ENCODE results near the gene ABCB11. TPM values are rescaled to one million over a fixed set of nuclear protein-coding genes. Genes with fewer than 3 reads are reported as not detected.

ABCB11 gene
- total and polyA plus RNA-seq, 2 donors (not counting 3 experiments of a cell fraction or from before 2014, with no cell fraction given), result 0.22 to 0.44 TPM

DNA sequence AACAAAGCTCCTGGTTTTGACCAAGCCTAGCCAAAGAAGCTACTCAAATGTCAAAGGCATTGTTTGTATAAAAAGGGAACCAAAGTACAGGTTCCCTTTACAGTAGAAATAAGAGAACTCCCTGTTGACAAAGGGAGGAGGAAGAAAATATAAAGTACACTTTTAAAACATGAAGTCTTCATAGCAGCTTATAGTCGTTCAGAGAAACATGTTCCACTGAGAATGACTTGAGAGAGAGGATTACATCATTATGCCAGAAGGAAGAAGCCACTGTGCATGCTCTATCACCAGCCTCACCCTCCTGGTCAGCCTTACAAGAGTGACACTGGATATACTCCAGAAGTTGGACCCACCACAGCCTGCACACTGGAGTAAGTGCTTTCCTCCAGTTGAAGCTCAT, 35.8 kb upstream of the ABCB11 start:
- no peak overlapping the region for H3K9ac ChIP-seq (replicated peaks; ENCODE audit: extremely low read depth, insufficient read depth, low read length)
- H3K4me3 ChIP-seq (replicated peaks in 1 of 3; ENCODE audit: insufficient read depth in 1 of 3, low read depth in 1 of 3, low read length in 3 of 3), result no peak overlapping the region
- no peak overlapping the region for H2AFZ ChIP-seq (ENCODE audit: low read depth, low read length)
- TF ChIP-seq GATA2 (IDR thresholded peaks at IDR 0.05; ENCODE audit: insufficient read depth, insufficient read length, low read depth, low read length), result no peak
- TF ChIP-seq, protein P1, sequence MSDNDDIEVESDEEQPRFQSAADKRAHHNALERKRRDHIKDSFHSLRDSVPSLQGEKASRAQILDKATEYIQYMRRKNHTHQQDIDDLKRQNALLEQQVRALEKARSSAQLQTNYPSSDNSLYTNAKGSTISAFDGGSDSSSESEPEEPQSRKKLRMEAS (IDR thresholded peaks at IDR 0.05; ENCODE audit: insufficient read depth, insufficient read length), result no peak
- FAIRE-seq, result no peak
- H3K79me2 ChIP-seq (ENCODE audit: control insufficient read depth, insufficient read depth, low read length), result no peaks in the 10 kb centered on the region
- no peaks in the 10 kb centered on the region for H4K20me1 ChIP-seq (replicated peaks; ENCODE audit: control insufficient read depth, extremely low read depth, insufficient read depth, low read length)
- H3K4me1 ChIP-seq (ENCODE audit: control insufficient read depth, extremely low read depth, insufficient read depth, low read length), result peaks cover 5% of the 10 kb centered on the region
- CTCF ChIA-PET, result interaction anchor here (0.9 kb wide), 1 partner anchor 43 kb away, joined by 5 read pairs; no protein-coding TSS in a partner anchor
- intact Hi-C loops (cut with micrococcal nuclease) (no loop called here), dilution Hi-C loops (cut with MboI; ENCODE audit: extremely low pct_ligation_motif_present, low sequenced_read_pairs) (no loop called here)
- no peaks in the 10 kb centered on the region for H3K9me1 ChIP-seq (replicated peaks; ENCODE audit: control insufficient read depth, extremely low read depth, insufficient read depth, low read length)
- no peak overlapping the region for H3K4me2 ChIP-seq (ENCODE audit: insufficient read depth, low read length)
- H3K9me3 ChIP-seq (replicated peaks; ENCODE audit: control insufficient read depth, insufficient read depth, low read length), result no peaks in the 10 kb centered on the region
- H3K27me3 ChIP-seq (ENCODE audit: control insufficient read depth in 2 of 2, insufficient read depth in 2 of 2, low read length in 2 of 2), result no peaks in the 10 kb centered on the region
- no peak for DNase-seq (ENCODE audit: low read depth, low spot score)
- no peak overlapping the region for H3K27ac ChIP-seq (ENCODE audit: insufficient read depth, low read depth, low read length)
- no TSS peak for BruUV-seq (replicated peaks)
- POLR2A ChIA-PET, result no interaction called here
- H3K36me3 ChIP-seq (ENCODE audit: control insufficient read depth in 2 of 2, extremely low read depth in 1 of 2, insufficient read depth in 2 of 2, low read length in 2 of 2), result no peaks in the 10 kb centered on the region

DNA sequence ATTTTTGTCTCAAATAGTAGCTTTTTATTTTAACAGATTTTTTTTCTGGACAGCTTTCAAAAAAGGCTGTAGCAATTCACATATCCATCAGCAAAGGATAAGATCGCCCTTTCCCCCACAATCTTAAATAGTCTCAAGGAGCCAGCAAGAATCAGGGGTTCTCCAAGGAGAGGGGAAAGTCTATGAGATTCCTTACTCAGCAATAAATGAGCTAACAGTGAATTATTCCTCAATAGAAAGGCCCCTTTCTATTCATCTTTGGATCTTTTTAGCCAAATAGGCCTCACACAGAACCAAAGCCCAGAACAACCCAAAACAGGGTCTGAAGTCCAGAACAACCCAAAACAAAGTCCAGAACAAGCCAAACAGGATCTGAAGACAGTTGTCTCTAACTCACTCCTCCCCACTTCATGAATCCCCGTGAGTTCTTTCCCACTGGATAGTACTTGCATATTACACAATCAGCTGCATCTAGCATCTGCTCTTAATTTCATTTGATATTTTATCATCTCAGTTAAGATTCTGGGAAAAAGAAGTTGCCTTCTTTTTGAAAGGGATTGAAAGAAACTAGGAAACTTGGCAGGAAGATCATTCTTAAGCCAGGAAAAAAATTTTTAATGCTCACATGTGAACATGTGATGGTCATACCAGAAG, 34.9 kb upstream of the ABCB11 start:
- Histone ChIP-seq H2AFZ (ENCODE audit: low read depth, low read length) (no peak overlapping the region), H3K4me3 (replicated peaks in 1 of 3; ENCODE audit: insufficient read depth in 1 of 3, low read depth in 1 of 3, low read length in 3 of 3) (no peak overlapping the region), H3K9me1 (replicated peaks; ENCODE audit: control insufficient read depth, extremely low read depth, insufficient read depth, low read length) (no peaks in the 10 kb centered on the region), H3K79me2 (ENCODE audit: control insufficient read depth, insufficient read depth, low read length) (no peaks in the 10 kb centered on the region), H3K9me3 (replicated peaks; ENCODE audit: control insufficient read depth, insufficient read depth, low read length) (no peaks in the 10 kb centered on the region), H4K20me1 (replicated peaks; ENCODE audit: control insufficient read depth, extremely low read depth, insufficient read depth, low read length) (no peaks in the 10 kb centered on the region), H3K4me2 (ENCODE audit: insufficient read depth, low read length) (no peak overlapping the region), H3K9ac (replicated peaks; ENCODE audit: extremely low read depth, insufficient read depth, low read length) (no peak overlapping the region), H3K4me1 (ENCODE audit: control insufficient read depth, extremely low read depth, insufficient read depth, low read length) (peaks cover 5% of the 10 kb centered on the region), H3K27ac (ENCODE audit: insufficient read depth, low read depth, low read length) (no peak overlapping the region), H3K27me3 (ENCODE audit: control insufficient read depth in 2 of 2, insufficient read depth in 2 of 2, low read length in 2 of 2) (no peaks in the 10 kb centered on the region), H3K36me3 (ENCODE audit: control insufficient read depth in 2 of 2, extremely low read depth in 1 of 2, insufficient read depth in 2 of 2, low read length in 2 of 2) (no peaks in the 10 kb centered on the region)
- BruUV-seq (replicated peaks), result no TSS peak
- dilution Hi-C loops (cut with MboI; ENCODE audit: extremely low pct_ligation_motif_present, low sequenced_read_pairs) (no loop called here), intact Hi-C loops (cut with micrococcal nuclease) (no loop called here)
- DNase-seq (ENCODE audit: low read depth, low spot score) (no peak), FAIRE-seq (no peak)
- CTCF ChIA-PET, result interaction anchor here (0.9 to 1.4 kb wide), 2 partner anchors 10 to 44 kb away, joined by 5 read pairs; no protein-coding TSS in a partner anchor
- POLR2A ChIA-PET, result no interaction called here
- TF ChIP-seq POLR2AphosphoS5 (IDR thresholded peaks at IDR 0.05; ENCODE audit: insufficient read depth, low read depth, low read length), result no peak
- no peak for TF ChIP-seq JUN (IDR thresholded peaks at IDR 0.05; ENCODE audit: borderline replicate concordance, insufficient read depth, insufficient read length, low read depth)
- no peak for TF ChIP-seq GATA2 (IDR thresholded peaks at IDR 0.05; ENCODE audit: insufficient read depth, insufficient read length, low read depth, low read length)
- no peak for TF ChIP-seq MYC (IDR thresholded peaks at IDR 0.05; ENCODE audit: low read depth, low read length)
- TF ChIP-seq, protein P1 (IDR thresholded peaks at IDR 0.05; ENCODE audit: insufficient read depth, insufficient read length), result no peak
- TF ChIP-seq EZH2 (IDR thresholded peaks at IDR 0.05; ENCODE audit: borderline replicate concordance, low read depth, low read length, severe bottlenecking), result no peak
- TF ChIP-seq, protein P2, sequence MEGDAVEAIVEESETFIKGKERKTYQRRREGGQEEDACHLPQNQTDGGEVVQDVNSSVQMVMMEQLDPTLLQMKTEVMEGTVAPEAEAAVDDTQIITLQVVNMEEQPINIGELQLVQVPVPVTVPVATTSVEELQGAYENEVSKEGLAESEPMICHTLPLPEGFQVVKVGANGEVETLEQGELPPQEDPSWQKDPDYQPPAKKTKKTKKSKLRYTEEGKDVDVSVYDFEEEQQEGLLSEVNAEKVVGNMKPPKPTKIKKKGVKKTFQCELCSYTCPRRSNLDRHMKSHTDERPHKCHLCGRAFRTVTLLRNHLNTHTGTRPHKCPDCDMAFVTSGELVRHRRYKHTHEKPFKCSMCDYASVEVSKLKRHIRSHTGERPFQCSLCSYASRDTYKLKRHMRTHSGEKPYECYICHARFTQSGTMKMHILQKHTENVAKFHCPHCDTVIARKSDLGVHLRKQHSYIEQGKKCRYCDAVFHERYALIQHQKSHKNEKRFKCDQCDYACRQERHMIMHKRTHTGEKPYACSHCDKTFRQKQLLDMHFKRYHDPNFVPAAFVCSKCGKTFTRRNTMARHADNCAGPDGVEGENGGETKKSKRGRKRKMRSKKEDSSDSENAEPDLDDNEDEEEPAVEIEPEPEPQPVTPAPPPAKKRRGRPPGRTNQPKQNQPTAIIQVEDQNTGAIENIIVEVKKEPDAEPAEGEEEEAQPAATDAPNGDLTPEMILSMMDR (IDR thresholded peaks at IDR 0.05; ENCODE audit: extremely low read depth in 1 of 2, insufficient read depth in 1 of 2, low read depth in 1 of 2, low read length in 2 of 2), result no peak
- no peak for TF ChIP-seq POLR2A (IDR thresholded peaks at IDR 0.05; ENCODE audit: low read depth, low read length)
- no peak for TF ChIP-seq FOS (IDR thresholded peaks at IDR 0.05; ENCODE audit: borderline replicate concordance, insufficient read depth, low read length)

Data from endothelial cell of umbilical vein (primary cell).